Stimulated activated CD4-positive, alpha-beta T cell treated with anti-CD3 and anti-CD28 coated beads, Interleukin-1b, Interleukin-23, amount 100 ng/mL, for 4 hours (primary cell): ENCODE results near the gene CMTM2.
"Not testable (repeated sequence)": the region's sequence is repeated elsewhere in the genome, so short reads cannot be mapped to it uniquely, and the experiment has no call there.

ENCODE experiments used
- DNase-seq, 2 donors: peaks; one replicate each; pipeline ENCODE4 v3.0.0-alpha.2; 2020; ENCODE audit warnings: low read depth in 2 of 2

The CMTM2 gene

GRCh38 chr16:66581246-66581952, 2.1 kb downstream of the CMTM2 start:
- no peak for DNase-seq

GRCh38 chr16:66585481-66586239, 6.4 kb downstream of the CMTM2 start:
- DNase-seq, result no peak

- DNase-seq, result no peak
Measured at GRCh38 chr16:66587881-66588600, 8.8 kb downstream of the CMTM2 start.

- peak in 1 of 2 donors; percentile 27 for DNase-seq
Measured at GRCh38 chr16:66588981-66589713, 9.9 kb downstream of the CMTM2 start.

- no peak for DNase-seq
Measured at GRCh38 chr16:66590322-66590721, 11.1 kb downstream of the CMTM2 start.

- DNase-seq, result no peak
Measured at GRCh38 chr16:66591018-66591417, 11.8 kb downstream of the CMTM2 start.

GRCh38 chr16:66592241-66592640, 13.0 kb downstream of the CMTM2 start:
- DNase-seq, result no peak

GRCh38 chr16:66592814-66593213, 13.6 kb downstream of the CMTM2 start:
- no peak for DNase-seq

GRCh38 chr16:66594739-66595138, 15.5 kb downstream of the CMTM2 start:
- no peak for DNase-seq

- DNase-seq, result not testable (repeated sequence)
Measured at GRCh38 chr16:66596559-66596958, 17.3 kb downstream of the CMTM2 start.

- DNase-seq, result no peak
Measured at GRCh38 chr16:66596986-66597848, 18.0 kb downstream of the CMTM2 start.

GRCh38 chr16:66598111-66598510, 18.8 kb downstream of the CMTM2 start:
- no peak for DNase-seq

GRCh38 chr16:66599726-66600125, 20.5 kb downstream of the CMTM2 start:
- no peak for DNase-seq

- no peak for DNase-seq
Measured at GRCh38 chr16:66600477-66600876, 21.2 kb downstream of the CMTM2 start.

GRCh38 chr16:66601471-66601870, 22.2 kb downstream of the CMTM2 start:
- no peak for DNase-seq

GRCh38 chr16:66603537-66604375, 24.5 kb downstream of the CMTM2 start:
- peak; percentile 41 to 47 for DNase-seq

- peak; percentile 61 to 73 for DNase-seq
Measured at GRCh38 chr16:66604376-66605176, 25.3 kb downstream of the CMTM2 start, which contains the start of gene CMTM3. TSS of gene CMTM3 (plus strand) at chr16:66604704. CDS start at chr16:66604806, 102 bp downstream.

- peak in 1 of 2 donors; percentile 35 for DNase-seq
Measured at GRCh38 chr16:66605177-66605978, 26.1 kb downstream of the CMTM2 start.
